CD14-positive monocyte (primary cell): ENCODE results near the gene ALKAL2. TPM values are rescaled to one million over a fixed set of nuclear protein-coding genes. Genes with fewer than 3 reads are reported as not detected.

Source experiments
- DNase-seq, 3 donors: peaks; one replicate each; pipeline ENCODE4 v3.0.0-alpha.2; 2011 to 2022
- H2AFZ ChIP-seq: 2 replicates; pipeline ENCODE4 v1.6.0; 2012; ENCODE audit warnings: mild to moderate bottlenecking, low read depth, low read length, inconsistent platforms; ENCODE audit not compliant: insufficient read depth, poor library complexity, severe bottlenecking
- H3K27ac ChIP-seq, 2 donors: 1 replicate in 1 of 2; 2 replicates in 1 of 2; pipeline ENCODE4 v1.5.1; 2012 to 2013; ENCODE audit warnings: low read length in 2 of 2, control low read depth in 1 of 2, inconsistent platforms in 1 of 2, low read depth in 1 of 2, mild to moderate bottlenecking in 1 of 2
- H3K27me3 ChIP-seq, 2 donors: one replicate each; pipeline versions ENCODE4 v1.6.0 to v1.6.1; 2011 to 2013; ENCODE audit warnings: low read length in 2 of 2; ENCODE audit not compliant: control insufficient read depth in 2 of 2, insufficient read depth in 2 of 2
- H3K36me3 ChIP-seq, 2 donors: replicated peaks in 1 of 2; 1 replicate in 1 of 2; 2 replicates in 1 of 2; pipeline versions ENCODE4 v1.5.1 to v1.6.1; 2012 to 2013; ENCODE audit warnings: low read length in 2 of 2, control low read depth in 1 of 2, inconsistent platforms in 1 of 2, mild to moderate bottlenecking in 1 of 2; ENCODE audit not compliant: insufficient read depth in 2 of 2, control insufficient read depth in 1 of 2
- H3K4me1 ChIP-seq, 2 donors: 1 replicate in 1 of 2; 2 replicates in 1 of 2; pipeline versions ENCODE4 v1.5.1 to v1.6.1; 2012 to 2013; ENCODE audit warnings: low read length in 2 of 2, control low read depth in 1 of 2, inconsistent platforms in 1 of 2, mild to moderate bottlenecking in 1 of 2, moderate library complexity in 1 of 2; ENCODE audit not compliant: insufficient read depth in 2 of 2, control insufficient read depth in 1 of 2
- H3K4me2 ChIP-seq: replicated peaks from 2 replicates; pipeline ENCODE3; 2012; ENCODE audit warnings: low read length, moderate library complexity, mild to moderate bottlenecking; ENCODE audit not compliant: poor library complexity, severe bottlenecking; ENCODE audit errors: extremely low read depth
- H3K4me3 ChIP-seq, 3 experiments: fragments of 200-600 bp in 1 of 3; sonication (generic) in 1 of 3; replicated peaks in 1 of 3; 1 replicate in 2 of 3; 2 replicates in 1 of 3; pipeline ENCODE4 v1.5.1; 2011 to 2013; ENCODE audit warnings: low read length in 3 of 3, mild to moderate bottlenecking in 3 of 3, control low read depth in 2 of 3, low read depth in 2 of 3, inconsistent platforms in 1 of 3, moderate library complexity in 1 of 3
- H3K79me2 ChIP-seq: 2 replicates; pipeline ENCODE4 v1.6.0; 2012; ENCODE audit warnings: mild to moderate bottlenecking, control low read depth, inconsistent platforms, low read length, moderate library complexity; ENCODE audit not compliant: insufficient read depth
- H3K9ac ChIP-seq: 2 replicates; pipeline ENCODE4 v1.6.0; 2017; ENCODE audit warnings: low read length, mild to moderate bottlenecking; ENCODE audit not compliant: insufficient read depth, poor library complexity, severe bottlenecking
- H3K9me3 ChIP-seq, 2 donors: replicated peaks in 1 of 2; 1 replicate in 1 of 2; 2 replicates in 1 of 2; pipeline versions ENCODE4 v1.5.1 to v1.6.1; 2012 to 2013; ENCODE audit warnings: low read length in 2 of 2, control low read depth in 1 of 2; ENCODE audit not compliant: control insufficient read depth in 1 of 2, insufficient read depth in 1 of 2
- H4K20me1 ChIP-seq: 2 replicates; pipeline ENCODE4 v1.6.0; 2012; ENCODE audit warnings: mild to moderate bottlenecking, low read length, control low read depth, moderate library complexity; ENCODE audit not compliant: insufficient read depth
- H3K27ac Mint-ChIP-seq, 7 donors: one replicate each; pipeline ENCODE4 v1.8.0; 2020; ENCODE audit warnings: mild to moderate bottlenecking in 7 of 7, mixed read lengths in 7 of 7, moderate library complexity in 6 of 7, inconsistent platforms in 2 of 7
- H3K27me3 Mint-ChIP-seq, 3 donors: one replicate each; pipeline ENCODE4 v1.8.0; 2021 to 2022; ENCODE audit warnings: low read depth in 3 of 3, mild to moderate bottlenecking in 3 of 3, mixed read lengths in 3 of 3, moderate library complexity in 3 of 3, inconsistent platforms in 1 of 3
- H3K36me3 Mint-ChIP-seq, 2 donors: one replicate each; pipeline ENCODE4 v1.8.0; 2020; ENCODE audit warnings: mixed read lengths in 2 of 2, inconsistent platforms in 1 of 2, mild to moderate bottlenecking in 1 of 2
- H3K4me1 Mint-ChIP-seq: one replicate; pipeline ENCODE4 v1.8.0; 2020; ENCODE audit warnings: mild to moderate bottlenecking, mixed read lengths
- H3K4me3 Mint-ChIP-seq, 2 donors: one replicate each; pipeline ENCODE4 v1.8.0; 2020; ENCODE audit warnings: mild to moderate bottlenecking in 2 of 2, mixed read lengths in 2 of 2, moderate library complexity in 1 of 2
- H3K9me3 Mint-ChIP-seq, 7 donors: one replicate each; pipeline ENCODE4 v1.8.0; 2020 to 2022; ENCODE audit warnings: mixed read lengths in 7 of 7, mild to moderate bottlenecking in 6 of 7, moderate library complexity in 6 of 7, inconsistent platforms in 2 of 7
- CTCF ChIP-seq: fragments of 200-600 bp; IDR thresholded peaks from one replicate; pipeline ENCODE4 v1.8.0; 2022; ENCODE audit warnings: antibody characterized with exemption, mild to moderate bottlenecking
- WGBS: methylation state at CpG from one replicate; pipeline ENCODE4 v1.1.5; 2013; ENCODE audit warnings: missing lambda C conversion rate; ENCODE audit not compliant: insufficient coverage; 5-methylcytosine and 5-hydroxymethylcytosine counted together
- intact Hi-C, 2 donors: fragments of 100-400 bp; cut with micrococcal nuclease; formaldehyde crosslinking; loops; one replicate each; pipeline versions ENCODE4 v1.15.0 to v1.15.1; 2023
- polyA plus RNA-seq, 3 donors: library from polyadenylated mRNA; depleted of rRNA in 1 of 3; unstranded in 2 of 3; stranded (reverse) in 1 of 3; fragments of 300-500 nt in 2 of 3; fragments of >200 nt in 1 of 3; fragmentation: Illumina TruSeq in 2 of 3; gene quantifications; 1 replicate in 2 of 3; 2 replicates in 1 of 3; pipeline ENCODE4 v1.2.3, GENCODE V29; 2012 to 2021

ALKAL2 gene
- polyA plus RNA-seq, 3 donors, result not detected

GRCh38 chr2:262117-262516, 25.8 kb downstream of the ALKAL2 start:
- no peak overlapping the region for H3K9ac ChIP-seq
- H3K4me3 ChIP-seq, result no peak overlapping the region
- H3K27ac ChIP-seq, result no peak overlapping the region
- TF ChIP-seq CTCF, result no peak
- WGBS, result no CpG with 5 or more reads among the region's 3 CpGs
- Mint-ChIP-seq H3K27me3 (peaks cover 3 to 9% (median 9%) of the 10 kb centered on the region in 3 donors), H3K4me1 (peaks cover 18% of the 10 kb centered on the region), H3K27ac (no peak overlapping the region), H3K9me3 (peaks cover 2 to 22% (median 15%) of the 10 kb centered on the region in 7 donors), H3K36me3 (peaks cover 0 to 13% of the 10 kb centered on the region in 2 donors), H3K4me3 (no peak overlapping the region)
- no peak for DNase-seq
- no peaks in the 10 kb centered on the region for H3K27me3 ChIP-seq
- peaks cover 9 to 15% of the 10 kb centered on the region in 2 donors for H3K9me3 ChIP-seq
- peaks cover 30% of the 10 kb centered on the region for H3K79me2 ChIP-seq
- peaks cover 16 to 20% of the 10 kb centered on the region in 2 donors for H3K4me1 ChIP-seq
- H4K20me1 ChIP-seq, result no peaks in the 10 kb centered on the region
- H3K4me2 ChIP-seq, result no peak overlapping the region
- intact Hi-C loops, result loop anchor here in 1 of 2 donors (10.0 kb wide), 1 partner anchor 413 kb away; the partner anchor contains the start of gene TMEM18
- no peak overlapping the region for H2AFZ ChIP-seq
- no peaks in the 10 kb centered on the region for H3K36me3 ChIP-seq

DNA sequence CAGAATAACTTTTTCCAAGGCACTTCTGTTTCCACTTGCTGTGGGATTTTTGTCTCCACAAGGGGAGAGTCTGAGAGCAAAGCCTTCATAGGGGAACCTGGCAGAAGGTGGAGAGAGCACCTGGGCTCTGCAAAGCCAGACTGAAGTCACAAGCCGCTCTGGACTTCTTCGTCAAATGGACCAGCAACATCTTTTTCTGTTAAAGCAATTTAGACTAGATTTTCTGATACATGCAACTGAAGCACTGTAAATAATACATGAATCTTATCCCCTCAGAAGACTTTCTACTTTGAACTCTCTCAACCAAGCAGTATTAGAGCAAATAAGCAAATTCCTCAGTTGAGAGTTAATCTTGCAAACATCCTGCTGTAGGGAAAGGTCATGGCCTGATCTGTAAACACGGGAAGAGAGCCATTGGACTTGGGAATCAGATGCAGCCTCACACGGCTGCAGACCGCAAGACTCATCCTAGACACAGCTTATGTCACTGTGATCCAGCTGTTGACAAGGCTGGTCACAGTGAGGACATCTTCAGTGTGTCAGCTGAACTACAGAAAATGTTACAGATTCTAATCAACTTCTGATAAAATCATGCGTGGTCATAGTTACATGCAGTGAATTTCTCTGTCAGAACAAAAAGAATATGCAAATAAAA, 27.3 kb downstream of the ALKAL2 start:
- no peaks in the 10 kb centered on the region for H4K20me1 ChIP-seq
- no peak overlapping the region for H3K4me3 Mint-ChIP-seq
- no peak overlapping the region for H3K4me3 ChIP-seq
- H3K27me3 Mint-ChIP-seq, result peaks cover 3 to 9% (median 7%) of the 10 kb centered on the region in 3 donors
- intact Hi-C loops, result loop anchor here in 1 of 2 donors (10.0 kb wide), 1 partner anchor 414 kb away; the partner anchor contains the start of gene TMEM18
- peaks cover 15% of the 10 kb centered on the region for H3K79me2 ChIP-seq
- peaks cover 10% of the 10 kb centered on the region for H3K4me1 Mint-ChIP-seq
- no peaks in the 10 kb centered on the region for H3K36me3 ChIP-seq
- no peak overlapping the region for H2AFZ ChIP-seq
- WGBS, result 97% methylated on average over 4 of the region's 6 CpGs
- DNase-seq, result no peak
- no peak overlapping the region for H3K27ac Mint-ChIP-seq
- H3K27me3 ChIP-seq, result no peaks in the 10 kb centered on the region
- peaks cover 11 to 15% of the 10 kb centered on the region in 2 donors for H3K9me3 ChIP-seq
- no peak overlapping the region for H3K4me2 ChIP-seq
- H3K9ac ChIP-seq, result no peak overlapping the region
- peaks cover 14 to 17% of the 10 kb centered on the region in 2 donors for H3K4me1 ChIP-seq
- peaks cover 0 to 13% of the 10 kb centered on the region in 2 donors for H3K36me3 Mint-ChIP-seq
- TF ChIP-seq CTCF, result no peak
- no peak overlapping the region for H3K27ac ChIP-seq
- peaks cover 2 to 25% (median 19%) of the 10 kb centered on the region in 7 donors for H3K9me3 Mint-ChIP-seq
